Osteocyte (in vitro differentiated cells): ENCODE data around the gene C14orf39. TPM values are rescaled to one million over a fixed set of nuclear protein-coding genes. Genes with fewer than 3 reads are reported as not detected.

Experiments
- DNase-seq: peaks from one replicate; pipeline ENCODE4 v3.0.0; 2021; ENCODE audit warnings: mixed read lengths; ENCODE audit not compliant: unreplicated experiment; ENCODE audit errors: extremely low spot score
- H3K27ac Mint-ChIP-seq: one replicate; pipeline ENCODE4 v1.8.0; 2021; ENCODE audit warnings: mild to moderate bottlenecking, mixed read lengths; ENCODE audit not compliant: unreplicated experiment
- H3K27me3 Mint-ChIP-seq: one replicate; pipeline ENCODE4 v1.8.0; 2021; ENCODE audit warnings: mixed read lengths; ENCODE audit not compliant: unreplicated experiment
- H3K36me3 Mint-ChIP-seq: one replicate; pipeline ENCODE4 v1.8.0; 2021; ENCODE audit warnings: mixed read lengths; ENCODE audit not compliant: unreplicated experiment
- H3K4me1 Mint-ChIP-seq: one replicate; pipeline ENCODE4 v1.8.0; 2021; ENCODE audit warnings: mixed read lengths; ENCODE audit not compliant: unreplicated experiment
- H3K4me3 Mint-ChIP-seq: one replicate; pipeline ENCODE4 v1.8.0; 2021; ENCODE audit warnings: mild to moderate bottlenecking, moderate library complexity, mixed read lengths; ENCODE audit not compliant: unreplicated experiment
- H3K9me3 Mint-ChIP-seq: one replicate; pipeline ENCODE4 v1.8.0; 2021; ENCODE audit warnings: mixed read lengths; ENCODE audit not compliant: unreplicated experiment
- CTCF ChIP-seq: fragments of 200-600 bp; sonication (generic); IDR thresholded peaks from 2 replicates; pipeline ENCODE4 v1.5.0; 2021; ENCODE audit warnings: antibody characterized with exemption, mild to moderate bottlenecking, moderate library complexity
- total RNA-seq: library from RNA; stranded (reverse); gene quantifications from 2 replicates; pipeline ENCODE4 v1.2.1, GENCODE V29; 2021

C14orf39 gene
- total RNA-seq, 1 donor from 2014 or later, result 1.1 TPM

- no peak for DNase-seq
- Mint-ChIP-seq H3K4me1 (peaks cover 30% of the 10 kb centered on the region), H3K27ac (no peak overlapping the region), H3K9me3 (no peaks in the 10 kb centered on the region), H3K36me3 (no peaks in the 10 kb centered on the region), H3K27me3 (peaks cover 93% of the 10 kb centered on the region), H3K4me3 (no peak overlapping the region)
- no peak for TF ChIP-seq CTCF
Measured at GRCh38 chr14:60506462-60506984, 20.7 kb upstream of the C14orf39 start.

DNA sequence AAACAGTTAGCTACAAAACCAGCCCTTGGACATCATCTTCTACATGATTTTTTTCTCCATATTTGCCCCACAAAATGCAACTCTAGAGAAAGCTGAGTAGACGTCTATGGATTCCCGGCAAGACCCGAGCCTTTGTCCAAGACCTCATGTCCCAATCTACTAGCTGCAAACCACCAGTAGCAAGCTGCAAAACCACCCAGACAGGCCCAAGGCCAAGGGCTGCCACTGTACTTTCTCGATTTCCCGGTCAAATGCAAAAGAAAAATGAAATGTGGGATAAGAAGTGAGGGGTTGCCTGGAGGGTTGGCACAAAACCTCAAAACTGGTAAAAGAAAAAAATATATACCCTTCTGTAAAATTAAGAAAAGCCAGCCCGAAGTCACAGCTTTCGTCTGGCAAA is 20.1 kb upstream of the C14orf39 start:
- Mint-ChIP-seq H3K27me3 (peaks cover 93% of the 10 kb centered on the region), H3K36me3 (no peaks in the 10 kb centered on the region), H3K4me3 (no peak overlapping the region), H3K9me3 (no peaks in the 10 kb centered on the region), H3K27ac (no peak overlapping the region), H3K4me1 (peaks cover 29% of the 10 kb centered on the region)
- DNase-seq, result no peak
- TF ChIP-seq CTCF, result no peak

DNA sequence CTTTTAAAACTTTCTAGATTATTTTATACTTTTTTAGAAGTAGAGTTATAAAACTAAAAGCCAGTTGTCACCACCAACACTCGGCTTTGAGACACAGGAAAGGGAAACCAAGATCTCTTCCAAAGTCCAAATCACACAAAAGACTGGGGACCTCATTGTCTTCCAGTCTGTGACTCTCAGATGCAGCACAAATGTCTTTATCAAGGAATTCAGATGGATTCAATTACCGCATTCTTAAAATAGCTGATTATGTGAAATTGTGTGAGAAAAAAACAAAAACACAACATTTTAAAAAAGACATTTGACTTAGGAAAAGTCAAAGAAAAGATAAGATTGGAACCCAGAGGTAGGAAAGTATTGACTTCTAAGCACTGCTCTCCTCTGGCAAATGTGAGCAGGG is 19.6 kb upstream of the C14orf39 start:
- H3K27me3 Mint-ChIP-seq, result peaks cover 94% of the 10 kb centered on the region
- H3K36me3 Mint-ChIP-seq, result no peaks in the 10 kb centered on the region
- H3K27ac Mint-ChIP-seq, result no peak overlapping the region
- no peak for TF ChIP-seq CTCF
- H3K4me1 Mint-ChIP-seq, result peaks cover 25% of the 10 kb centered on the region
- H3K9me3 Mint-ChIP-seq, result no peaks in the 10 kb centered on the region
- DNase-seq, result no peak
- H3K4me3 Mint-ChIP-seq, result no peak overlapping the region

GRCh38 chr14:60502541-60502940 is 16.7 kb upstream of the C14orf39 start:
- H3K4me1 Mint-ChIP-seq, result peaks cover 7% of the 10 kb centered on the region

GRCh38 chr14:60495946-60496345 is 10.1 kb upstream of the C14orf39 start:
- Mint-ChIP-seq H3K4me1 (no peaks in the 10 kb centered on the region), H3K27ac (no peak overlapping the region), H3K4me3 (no peak overlapping the region), H3K36me3 (no peaks in the 10 kb centered on the region), H3K9me3 (peaks cover 4% of the 10 kb centered on the region), H3K27me3 (peaks cover 65% of the 10 kb centered on the region)
- no peak for DNase-seq
- no peak for TF ChIP-seq CTCF

More at GRCh38 chr14:60502541-60502940, 16.7 kb upstream of the C14orf39 start:
- Mint-ChIP-seq H3K27ac (no peak overlapping the region), H3K4me3 (no peak overlapping the region), H3K27me3 (peaks cover 87% of the 10 kb centered on the region), H3K9me3 (no peaks in the 10 kb centered on the region), H3K36me3 (no peaks in the 10 kb centered on the region)
- no peak for DNase-seq
- TF ChIP-seq CTCF, result no peak
